ENCODE data around the gene DLD.
"Not testable (repeated sequence)": the region's sequence is repeated elsewhere in the genome, so short reads cannot be mapped to it uniquely, and the experiment has no call there.

The DLD gene

DNA sequence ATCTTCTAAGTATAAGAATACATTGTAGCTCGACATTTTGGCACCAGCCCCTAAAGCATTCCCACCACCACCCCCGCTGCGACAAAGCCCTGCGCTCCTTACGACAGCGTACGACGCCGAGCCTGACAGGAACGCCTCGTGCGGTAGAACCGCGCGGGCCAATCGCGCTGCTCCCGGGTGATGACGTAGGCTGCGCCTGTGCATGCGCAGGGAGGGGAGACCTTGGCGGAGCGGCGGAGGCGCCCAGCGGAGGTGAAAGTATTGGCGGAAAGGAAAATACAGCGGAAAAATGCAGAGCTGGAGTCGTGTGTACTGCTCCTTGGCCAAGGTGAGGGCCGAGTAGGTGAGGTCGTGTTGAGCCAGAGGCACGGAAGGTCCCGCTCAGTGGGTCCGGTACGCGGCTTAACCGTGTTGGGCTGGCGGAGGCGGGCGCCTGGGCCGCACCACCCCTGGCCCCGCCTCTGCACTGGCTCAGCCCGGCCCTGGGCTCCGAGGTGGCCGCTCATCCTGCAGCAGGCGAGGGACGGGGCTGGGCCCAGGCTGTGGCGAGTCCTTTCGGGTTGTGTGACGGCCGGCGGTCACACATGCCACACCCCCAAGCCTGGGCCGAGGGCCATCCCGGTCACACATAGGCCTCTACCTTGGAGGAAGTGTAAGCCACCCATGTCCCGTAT, at the start of gene DLD:
DLD (plus strand) TSS at position 222 of the 674 bp plus-strand sequence; CDS start at position 290, 68 bp downstream.
- DNase-seq: peak; percentile 94

GRCh38 chr7:107842213-107842612, 48.8 kb upstream of the DLD start:
- no peak for DNase-seq

- no peak for DNase-seq
Measured at GRCh38 chr7:107843184-107843583, 47.8 kb upstream of the DLD start.

GRCh38 chr7:107846324-107846723, 44.7 kb upstream of the DLD start:
- DNase-seq: no peak

- no peak for DNase-seq
Measured at GRCh38 chr7:107847168-107847835, 43.7 kb upstream of the DLD start.

DNA sequence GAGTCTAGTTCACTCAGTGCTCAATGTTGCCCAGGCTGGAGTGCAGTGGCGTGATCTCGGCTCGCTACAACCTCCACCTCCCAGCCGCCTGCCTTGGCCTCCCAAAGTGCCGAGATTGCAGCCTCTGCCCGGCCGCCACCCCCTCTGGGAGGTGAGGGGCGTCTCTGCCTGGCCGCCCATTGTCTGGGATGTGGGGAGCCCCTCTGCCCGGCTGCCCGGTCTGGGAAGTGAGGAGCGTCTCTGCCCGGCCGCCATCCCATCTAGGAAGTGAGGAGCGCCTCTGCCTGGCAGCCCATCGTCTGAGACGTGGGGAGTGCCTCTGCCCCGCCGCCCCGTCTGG, 43.2 kb upstream of the DLD start:
- DNase-seq: not testable (repeated sequence)

GRCh38 chr7:107848211-107848610, 42.8 kb upstream of the DLD start:
- DNase-seq: not testable (repeated sequence)

GRCh38 chr7:107850216-107850615, 40.8 kb upstream of the DLD start:
- DNase-seq: no peak

GRCh38 chr7:107850643-107851042, 40.3 kb upstream of the DLD start:
- no peak for DNase-seq

DNA sequence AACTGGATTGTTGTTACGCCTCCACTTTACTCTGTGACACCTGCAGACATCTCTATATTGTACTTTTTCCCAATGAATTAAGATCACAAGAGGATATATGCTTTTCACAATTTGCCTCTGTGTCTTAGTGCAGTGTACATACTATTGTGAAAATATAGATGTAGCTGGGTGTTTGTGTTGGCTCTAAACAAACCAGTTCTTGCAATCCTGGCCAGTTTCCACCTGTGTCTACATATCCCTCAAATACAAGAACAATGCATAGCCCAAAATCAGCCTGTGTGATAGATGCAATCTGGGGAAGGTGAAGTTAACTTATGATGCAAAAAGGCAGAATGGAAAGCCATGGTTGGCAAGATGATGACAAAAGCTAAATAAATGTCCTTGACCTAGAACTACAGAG, 36.5 kb upstream of the DLD start:
- DNase-seq: no peak

- DNase-seq: no peak
Measured at GRCh38 chr7:107854989-107855388, 36.0 kb upstream of the DLD start.

DNA sequence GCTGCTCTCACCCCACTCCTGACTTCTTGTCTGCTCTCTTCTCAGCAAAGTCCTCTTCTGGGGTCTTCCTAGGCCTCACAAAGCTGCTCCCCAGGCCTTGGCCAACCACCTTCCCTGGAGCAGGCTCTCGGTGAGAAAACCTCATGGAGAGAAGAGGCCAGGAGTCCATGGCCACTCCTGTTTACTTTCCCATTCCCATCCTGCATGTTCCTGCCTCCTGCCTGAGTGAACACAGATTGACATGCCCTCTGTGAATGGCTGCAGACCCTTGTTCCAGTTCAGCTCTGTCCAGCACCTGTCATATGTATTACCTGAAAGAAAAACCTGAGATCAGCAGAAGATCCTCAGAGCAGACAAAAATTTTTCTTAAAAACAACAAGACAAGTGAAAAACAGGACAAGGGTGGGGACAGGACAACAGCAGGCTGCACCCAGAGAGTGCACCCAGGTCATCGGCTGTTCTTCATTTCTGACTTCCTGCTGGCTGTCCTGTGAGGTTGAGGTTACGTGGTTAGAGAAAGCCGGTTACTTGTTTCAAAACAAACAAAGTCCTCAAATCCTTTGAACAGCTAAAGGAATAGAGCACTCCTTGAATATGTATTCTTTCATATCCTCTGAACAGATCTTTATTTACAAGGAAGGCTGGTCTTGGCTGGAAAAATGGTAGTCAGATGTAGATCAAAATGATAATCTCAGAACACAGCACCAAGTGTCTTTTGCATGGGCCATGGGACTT, 34.0 kb upstream of the DLD start:
- DNase-seq: no peak

DNA sequence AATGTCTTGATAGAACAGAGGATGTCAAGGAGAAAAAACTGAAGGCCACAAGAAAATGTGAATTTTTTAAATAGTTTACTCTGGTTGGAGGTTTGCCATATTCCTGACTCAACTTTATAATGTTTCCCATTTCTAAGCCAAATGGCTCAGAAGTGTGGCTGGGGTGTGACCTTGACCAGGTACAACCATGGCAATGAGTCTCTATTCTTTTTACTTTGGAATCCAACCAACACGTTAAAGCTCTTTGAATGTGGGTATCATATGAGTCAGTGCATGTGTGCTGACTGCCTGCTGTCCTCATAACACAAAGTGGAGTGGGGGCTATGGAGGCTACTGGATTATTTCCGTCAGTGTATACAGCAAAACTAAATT, 33.5 kb upstream of the DLD start:
- no peak for DNase-seq

DNA sequence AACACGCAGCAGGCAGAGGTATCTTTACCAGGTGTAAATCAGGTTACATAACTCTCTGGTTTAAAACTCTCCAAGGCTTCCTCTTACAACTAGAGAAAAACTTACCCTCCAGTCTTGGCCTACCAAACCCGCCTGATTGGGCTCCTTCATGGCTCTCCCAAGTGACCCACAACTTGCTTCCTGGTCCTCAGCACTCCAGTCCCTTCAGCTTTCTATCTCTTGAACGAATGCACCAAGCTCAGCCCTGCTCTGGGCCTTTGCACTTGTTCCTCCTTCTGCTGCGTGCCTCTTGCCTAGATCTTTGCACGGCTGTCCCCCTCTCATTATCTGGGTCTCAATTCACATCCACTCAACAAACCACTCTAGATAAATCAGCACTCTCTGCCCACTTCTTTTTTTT, 32.7 kb upstream of the DLD start:
- no peak for DNase-seq

DNA sequence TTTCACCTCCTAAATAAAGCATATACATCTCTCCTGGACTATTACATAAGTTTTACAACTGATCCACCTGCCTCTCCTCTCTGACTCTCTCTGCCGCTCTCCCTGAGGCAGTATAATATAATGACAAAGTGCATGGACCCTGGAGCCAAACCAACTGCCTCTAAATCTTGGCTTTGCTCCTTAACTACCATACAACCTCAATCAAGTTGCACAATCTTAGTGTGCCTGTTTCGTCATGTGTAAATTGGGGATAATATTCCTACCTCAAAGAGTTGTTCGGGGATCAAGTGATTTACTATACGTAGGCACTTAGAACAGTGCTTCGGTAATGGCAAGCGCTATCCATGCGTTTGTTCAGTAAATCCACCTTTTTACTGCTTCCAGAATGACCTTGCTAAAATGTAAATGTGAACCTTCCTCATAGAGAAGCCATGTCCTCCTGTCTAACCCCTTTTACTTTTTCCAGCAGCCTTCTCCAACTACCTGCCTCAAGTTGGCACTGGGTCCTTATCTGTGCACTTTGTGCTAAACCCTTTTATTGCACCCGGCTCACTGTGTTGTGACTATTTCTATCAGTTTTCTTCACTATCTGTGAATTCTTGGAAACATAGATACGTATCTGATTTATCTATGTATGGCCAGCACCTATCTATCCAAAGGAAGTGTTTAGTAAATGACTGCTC, 30.6 kb upstream of the DLD start:
- no peak for DNase-seq

DNA sequence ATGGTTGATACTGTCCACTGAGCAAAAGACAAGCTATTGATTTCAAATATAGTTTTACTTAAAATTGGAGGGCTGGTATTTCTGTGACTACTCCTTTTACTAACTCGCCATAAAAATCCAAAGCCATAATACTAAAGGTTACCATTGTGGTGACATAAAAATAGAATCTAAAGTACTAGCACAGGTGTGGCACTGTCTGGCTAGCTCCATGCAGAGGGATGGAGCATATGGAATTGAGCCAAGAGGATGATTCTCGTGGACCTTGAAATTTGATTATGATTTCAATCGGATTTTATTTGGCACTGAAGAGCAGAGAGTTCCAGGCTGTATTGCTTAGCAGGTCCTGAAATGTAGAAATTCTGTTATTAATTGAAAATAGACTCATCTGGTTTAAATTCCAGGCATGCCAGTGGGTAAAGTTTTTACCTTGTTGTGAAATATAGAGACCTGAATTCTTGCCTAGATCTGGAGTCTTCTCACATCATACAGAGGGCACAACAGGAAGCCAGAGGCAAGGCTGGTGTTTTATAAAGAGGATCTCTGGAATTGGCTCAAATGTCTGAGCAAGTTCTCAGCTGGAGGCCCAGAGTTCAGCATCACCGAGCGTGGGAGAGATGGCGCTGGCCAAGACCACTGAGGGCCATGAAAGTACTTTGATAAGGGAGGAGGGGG, 29.9 kb upstream of the DLD start:
- DNase-seq: no peak

DNA sequence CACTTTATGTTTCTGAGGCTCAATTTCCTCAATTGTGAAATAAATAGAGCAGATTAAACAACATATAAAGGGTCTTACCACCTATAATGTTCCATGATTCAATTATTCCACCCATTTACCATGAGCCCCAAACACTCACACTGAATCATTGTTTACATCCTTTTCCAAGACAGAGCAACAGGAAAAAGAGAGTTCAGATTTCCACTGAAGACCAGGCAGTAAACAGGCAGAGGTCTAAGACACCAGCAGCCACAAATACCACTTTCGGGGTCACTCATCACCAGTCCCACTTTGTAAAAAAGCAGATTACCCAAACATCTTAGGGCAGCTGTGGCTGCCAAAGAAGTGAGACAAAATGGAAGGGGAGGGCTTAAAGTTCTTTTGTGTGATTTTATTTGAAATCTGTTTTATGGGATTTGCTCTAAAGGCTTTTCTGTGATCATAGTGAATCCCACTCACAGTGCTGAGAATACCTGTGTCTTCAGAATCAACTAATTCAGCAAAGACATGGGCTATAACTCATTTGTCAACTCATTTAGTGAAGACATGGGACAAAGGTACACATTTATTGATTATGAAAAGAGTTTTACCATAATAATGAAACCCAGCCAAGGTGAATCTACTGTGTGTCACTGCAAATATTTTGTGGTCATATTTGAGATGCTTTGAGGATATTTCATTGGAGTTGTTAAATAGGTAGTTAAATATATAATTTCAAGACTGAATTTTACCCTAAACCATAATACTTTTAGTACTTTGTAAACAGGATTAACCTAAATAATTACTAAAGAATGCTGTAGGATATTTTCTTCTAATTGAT, 24.8 kb upstream of the DLD start:
- DNase-seq: no peak

GRCh38 chr7:107867858-107868466, 23.0 kb upstream of the DLD start:
- DNase-seq: no peak

DNA sequence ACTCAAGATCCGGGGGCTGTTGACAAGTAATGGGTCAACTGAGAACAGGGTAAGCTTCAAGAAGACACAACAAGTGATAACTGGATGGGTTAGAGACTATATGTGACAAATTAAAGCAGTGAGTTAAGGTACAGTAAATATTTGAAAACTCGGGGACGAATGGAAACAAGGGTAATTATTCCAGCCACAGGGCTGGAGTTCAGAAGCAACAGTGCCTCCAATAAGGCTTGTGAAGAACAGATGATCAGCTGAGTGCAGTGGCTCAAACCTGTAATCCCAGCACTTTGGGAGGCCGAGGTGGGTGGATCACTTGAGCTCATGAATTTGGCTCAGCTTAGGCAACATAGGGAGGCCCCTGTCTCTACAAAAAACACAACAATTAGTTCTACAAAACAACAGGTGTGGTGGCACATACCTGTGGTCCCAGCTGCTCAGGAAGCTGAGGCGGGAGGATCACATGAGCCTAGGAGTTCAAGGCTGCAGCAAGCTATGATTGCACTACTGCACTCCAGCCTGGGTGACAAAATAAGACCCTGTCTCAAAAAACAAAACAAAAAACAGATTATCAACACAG, 20.5 kb upstream of the DLD start:
- DNase-seq: no peak

- DNase-seq: no peak
Measured at GRCh38 chr7:107874111-107874510, 16.9 kb upstream of the DLD start.

Measured in activated naive CD4-positive, alpha-beta T cell treated with Interleukin-2 at 50 U/mL for 16 hours (primary cell).